GM12865 (cell line): Measurements from ENCODE around the gene PNLIPRP2.

Source experiments
- DNase-seq: peaks from one replicate; pipeline ENCODE4 v3.0.0; 2010; ENCODE audit warnings: low read depth
- H3K4me3 ChIP-seq: 2 replicates; pipeline ENCODE4 v1.5.1; 2011; ENCODE audit warnings: mild to moderate bottlenecking, low read depth, low read length, control low read depth
- CTCF ChIP-seq: IDR thresholded peaks from 2 replicates; pipeline ENCODE4 v1.5.1; 2011; ENCODE audit warnings: low read length, control low read depth, low read depth, inconsistent platforms; ENCODE audit not compliant: insufficient read depth; ENCODE audit errors: missing control alignments

Gene PNLIPRP2

GRCh38 chr10:116685807-116686206, 65.1 kb downstream of the PNLIPRP2 start:
- no peak for DNase-seq
- no peak overlapping the region for H3K4me3 ChIP-seq
- TF ChIP-seq CTCF: no peak

GRCh38 chr10:116686632-116687031, 65.9 kb downstream of the PNLIPRP2 start:
- no peak for DNase-seq
- no peak for TF ChIP-seq CTCF
- H3K4me3 ChIP-seq: no peak overlapping the region

- no peak overlapping the region for H3K4me3 ChIP-seq
- no peak for DNase-seq
- no peak for TF ChIP-seq CTCF
Measured at GRCh38 chr10:116687633-116688032, 66.9 kb downstream of the PNLIPRP2 start.

- TF ChIP-seq CTCF: no peak
- no peak overlapping the region for H3K4me3 ChIP-seq
- no peak for DNase-seq
Measured at GRCh38 chr10:116688241-116688711, 67.5 kb downstream of the PNLIPRP2 start.

GRCh38 chr10:116688741-116689495, 68.2 kb downstream of the PNLIPRP2 start:
- H3K4me3 ChIP-seq: no peak overlapping the region
- no peak for TF ChIP-seq CTCF
- DNase-seq: no peak

- no peak for TF ChIP-seq CTCF
- DNase-seq: no peak
- H3K4me3 ChIP-seq: no peak overlapping the region
Measured at GRCh38 chr10:116689744-116690143, 69.0 kb downstream of the PNLIPRP2 start.
